ENCODE data around the gene GALNT13. TPM values are rescaled to one million over a fixed set of nuclear protein-coding genes. Genes with fewer than 3 reads are reported as not detected.
A peak's percentile ranks its signal among the peaks of the same experiment; 100 is the strongest.

GALNT13 gene
- total and polyA plus RNA-seq, 12 donors: 0.54 to 11.8 (median 3.1) TPM; not detected in 1

- Histone ChIP-seq H3K27ac (no peak overlapping the region), H3K36me3 (replicated peaks in 1 of 2) (no peaks in the 10 kb centered on the region), H3K27me3 (peaks cover 5% of the 10 kb centered on the region), H3K9me3 (replicated peaks in 1 of 3) (no peaks in the 10 kb centered on the region), H3K4me1 (replicated peaks in 1 of 2) (no peaks in the 10 kb centered on the region), H3K4me3 (no peak overlapping the region)
- WGBS, 4 donors: 56 to 70% (median 63%) methylated on average over 1 of the region's 1 CpG
- intact Hi-C loops (cut with DNase I): no loop called here
- TF ChIP-seq POLR2A (IDR thresholded peaks at IDR 0.05): no peak
- TF ChIP-seq, protein P1, sequence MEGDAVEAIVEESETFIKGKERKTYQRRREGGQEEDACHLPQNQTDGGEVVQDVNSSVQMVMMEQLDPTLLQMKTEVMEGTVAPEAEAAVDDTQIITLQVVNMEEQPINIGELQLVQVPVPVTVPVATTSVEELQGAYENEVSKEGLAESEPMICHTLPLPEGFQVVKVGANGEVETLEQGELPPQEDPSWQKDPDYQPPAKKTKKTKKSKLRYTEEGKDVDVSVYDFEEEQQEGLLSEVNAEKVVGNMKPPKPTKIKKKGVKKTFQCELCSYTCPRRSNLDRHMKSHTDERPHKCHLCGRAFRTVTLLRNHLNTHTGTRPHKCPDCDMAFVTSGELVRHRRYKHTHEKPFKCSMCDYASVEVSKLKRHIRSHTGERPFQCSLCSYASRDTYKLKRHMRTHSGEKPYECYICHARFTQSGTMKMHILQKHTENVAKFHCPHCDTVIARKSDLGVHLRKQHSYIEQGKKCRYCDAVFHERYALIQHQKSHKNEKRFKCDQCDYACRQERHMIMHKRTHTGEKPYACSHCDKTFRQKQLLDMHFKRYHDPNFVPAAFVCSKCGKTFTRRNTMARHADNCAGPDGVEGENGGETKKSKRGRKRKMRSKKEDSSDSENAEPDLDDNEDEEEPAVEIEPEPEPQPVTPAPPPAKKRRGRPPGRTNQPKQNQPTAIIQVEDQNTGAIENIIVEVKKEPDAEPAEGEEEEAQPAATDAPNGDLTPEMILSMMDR (IDR thresholded peaks at IDR 0.05): no peak
- no peak for DNase-seq
Observed at GRCh38 chr2:154374416-154374815, 502.7 kb downstream of the GALNT13 start.

DNA sequence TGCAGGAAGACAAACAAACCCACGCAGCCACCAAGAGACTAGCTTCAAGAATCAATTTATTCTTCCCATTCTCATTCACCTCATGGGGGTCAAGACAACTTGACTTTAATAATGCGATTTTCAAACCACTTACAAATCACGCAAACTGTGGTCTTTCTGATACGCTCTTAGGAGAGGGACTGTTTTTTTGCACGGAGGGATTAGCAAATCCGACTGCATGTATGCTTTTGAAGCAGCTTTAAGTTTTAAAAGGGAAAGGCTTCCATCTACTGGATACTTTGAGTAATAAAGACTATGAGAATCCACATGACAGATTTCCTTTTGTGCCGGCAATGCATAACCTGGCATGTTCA lies 503.8 kb downstream of the GALNT13 start:
- H3K27me3 ChIP-seq: peaks cover 5% of the 10 kb centered on the region
- no peak overlapping the region for H3K4me3 ChIP-seq
- TF ChIP-seq POLR2A (IDR thresholded peaks at IDR 0.05): no peak
- TF ChIP-seq, protein P1 (IDR thresholded peaks at IDR 0.05): peak in 5 of 6 experiments; percentile 16 to 55 (median 43)
- intact Hi-C loops (cut with DNase I): no loop called here
- H3K9me3 ChIP-seq (replicated peaks in 1 of 3): no peaks in the 10 kb centered on the region
- H3K36me3 ChIP-seq (replicated peaks in 1 of 2): no peaks in the 10 kb centered on the region
- 7 to 9% (median 8%) methylated on average over 7 of the region's 7 CpGs for WGBS, 4 donors
- no peaks in the 10 kb centered on the region for H3K4me1 ChIP-seq (replicated peaks in 1 of 2)
- no peak for DNase-seq
- H3K27ac ChIP-seq: no peak overlapping the region

DNA sequence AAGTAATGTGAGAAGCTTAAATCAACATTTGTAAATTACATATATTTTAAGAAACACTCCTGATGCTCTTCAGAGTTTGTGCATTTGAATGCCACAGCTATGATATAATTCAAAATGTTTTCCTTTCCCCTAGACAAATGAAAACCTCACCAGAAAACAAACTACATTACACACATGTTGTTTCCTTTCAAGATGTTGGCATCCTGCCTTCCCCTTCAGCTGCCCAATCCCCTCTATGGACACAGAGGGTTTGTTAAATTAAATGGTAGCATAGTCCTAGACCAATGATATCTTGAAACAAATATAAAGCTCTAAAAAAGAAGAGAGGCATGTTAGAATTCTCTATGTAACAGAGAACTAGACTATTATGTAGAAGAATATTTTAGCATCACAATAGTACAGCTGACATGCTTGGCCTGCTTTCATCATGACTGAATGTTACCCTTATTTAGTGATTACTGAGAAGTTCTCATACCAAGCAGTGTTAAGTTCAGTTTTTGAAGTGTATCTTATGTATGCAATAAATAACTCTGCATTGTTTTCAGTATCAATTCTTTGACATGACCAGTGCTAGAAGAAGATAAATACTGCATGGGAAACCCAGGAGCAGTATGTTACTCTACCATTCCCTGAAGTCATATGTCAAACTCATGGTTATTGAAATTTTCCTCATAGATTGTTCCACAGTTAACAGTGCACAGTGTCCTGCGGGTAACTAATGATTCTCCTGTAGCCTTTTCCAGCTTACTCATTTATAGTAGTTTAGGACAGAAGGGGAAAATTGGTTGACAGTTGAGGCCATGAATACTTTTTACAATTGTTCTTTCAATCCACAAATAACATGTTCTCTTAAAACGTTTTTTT lies 510.4 kb downstream of the GALNT13 start:
- H3K27ac ChIP-seq: no peak overlapping the region
- TF ChIP-seq, protein P1 (IDR thresholded peaks at IDR 0.05): no peak
- no peak for TF ChIP-seq POLR2A (IDR thresholded peaks at IDR 0.05)
- H3K27me3 ChIP-seq: no peaks in the 10 kb centered on the region
- no peak overlapping the region for H3K4me3 ChIP-seq
- intact Hi-C loops (cut with DNase I): no loop called here
- WGBS, 4 donors: 47 to 58% (median 52%) methylated on average over 2 of the region's 2 CpGs
- no peaks in the 10 kb centered on the region for H3K36me3 ChIP-seq (replicated peaks in 1 of 2)
- no peaks in the 10 kb centered on the region for H3K4me1 ChIP-seq (replicated peaks in 1 of 2)
- no peaks in the 10 kb centered on the region for H3K9me3 ChIP-seq (replicated peaks in 1 of 3)
- no peak for DNase-seq

DNA sequence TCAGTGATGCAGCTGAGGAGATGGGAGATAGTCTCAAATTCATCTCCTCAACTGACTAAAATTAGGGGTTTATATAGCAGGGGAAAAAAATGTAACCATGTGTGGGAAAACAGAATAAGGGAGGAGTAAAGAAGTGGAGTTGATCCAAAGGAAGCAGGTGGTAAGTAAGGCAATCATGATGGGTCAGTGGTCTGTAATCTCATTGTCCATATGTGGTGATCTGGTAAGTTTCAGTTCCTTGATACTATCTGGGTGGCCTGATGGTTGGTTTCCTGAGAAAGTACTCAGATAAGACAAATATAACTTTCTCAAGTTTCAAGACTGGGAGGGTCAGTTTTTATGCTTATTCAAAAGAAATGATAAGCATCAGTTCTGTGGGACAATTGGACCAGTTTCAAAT lies 514.5 kb downstream of the GALNT13 start:
- Histone ChIP-seq H3K4me1 (replicated peaks in 1 of 2) (no peaks in the 10 kb centered on the region), H3K9me3 (replicated peaks in 1 of 3) (no peaks in the 10 kb centered on the region), H3K36me3 (replicated peaks in 1 of 2) (no peaks in the 10 kb centered on the region), H3K27me3 (no peaks in the 10 kb centered on the region), H3K4me3 (no peak overlapping the region), H3K27ac (no peak overlapping the region)
- intact Hi-C loops (cut with DNase I): no loop called here
- DNase-seq: no peak
- TF ChIP-seq, protein P1 (IDR thresholded peaks at IDR 0.05): no peak
- no peak for TF ChIP-seq POLR2A (IDR thresholded peaks at IDR 0.05)

Measured in adrenal gland (tissue), 12 donors.